GM18526 (cell line): Measurements from ENCODE around the gene PTPRS.

ENCODE experiments used
- POLR2A ChIP-seq: IDR thresholded peaks from 3 replicates; pipeline ENCODE4 v1.6.1; 2011; ENCODE audit not compliant: insufficient read length; ENCODE audit errors: extremely low read depth

The PTPRS gene

DNA sequence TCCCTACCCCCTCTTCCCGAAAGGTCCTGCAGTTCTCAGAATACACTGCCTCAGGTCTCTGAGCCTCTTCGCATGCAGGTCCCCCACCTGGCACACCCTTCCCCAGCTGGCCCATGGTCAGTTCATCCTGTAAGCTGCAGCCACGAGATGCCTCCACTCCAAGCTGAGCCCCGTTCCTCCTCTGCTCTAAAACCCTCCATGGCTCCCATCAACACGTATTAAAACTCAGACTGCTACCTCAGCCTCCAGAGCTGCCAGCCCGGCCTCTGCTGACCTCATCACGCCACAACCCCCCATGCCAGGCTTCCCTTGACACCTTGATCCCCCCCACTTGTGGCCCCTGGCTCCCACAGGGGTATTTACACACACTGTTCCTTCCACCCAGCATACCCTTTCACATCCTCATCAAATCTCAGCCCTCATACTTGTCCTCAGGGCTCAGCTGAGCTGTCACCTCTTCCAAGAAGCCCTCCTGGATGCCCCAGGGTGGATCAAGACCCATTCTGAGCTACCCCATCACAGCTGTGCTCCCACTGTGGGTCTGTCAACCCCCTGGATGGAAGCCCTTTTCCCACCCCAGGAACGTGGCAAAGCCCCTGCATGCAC lies 48.9 kb downstream of the PTPRS start:
- TF ChIP-seq POLR2A: no peak
